ACHN (cell line): ENCODE measurements around the gene DTNA.

ENCODE experiments used
- DNase-seq: peaks from one replicate; pipeline ENCODE4 v3.0.0-alpha.2; 2015
- in situ Hi-C: cut with HindIII; loops from 2 replicates; pipeline ENCODE4 v1.10.0; 2017; ENCODE audit warnings: low sequenced_read_pairs, low pct_ligation_motif_present, low pct_unique_long_range_greater_than_20kb

DTNA gene

DNA sequence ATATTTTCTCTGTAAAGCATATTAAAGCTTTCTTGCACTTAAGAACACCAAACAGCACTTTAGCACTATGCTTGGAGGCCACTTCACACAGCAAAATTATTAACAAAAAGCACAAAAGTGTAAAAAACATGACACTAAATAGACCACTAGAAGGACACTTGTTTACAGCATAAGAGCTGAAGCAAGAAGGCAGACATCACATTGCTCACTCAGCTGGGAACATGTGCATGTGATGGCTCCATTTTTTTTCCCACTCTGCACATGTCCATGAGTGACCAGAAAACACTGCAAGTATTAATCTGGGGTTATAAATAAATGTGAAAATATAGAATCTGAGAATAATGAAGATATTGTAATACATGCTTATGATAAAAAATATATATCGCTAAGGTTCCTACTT, 228.0 kb downstream of the DTNA start:
- in situ Hi-C loops = no loop called here
- no peak for DNase-seq
